DOHH2 (cell line): Measurements from ENCODE around the gene PYCR2.

Experiments
- H3F3A ChIP-seq: fragments of 200-600 bp; sonication (generic), shearing (Covaris generic); 2 replicates; pipeline ENCODE4 v1.6.0; 2016; ENCODE audit warnings: antibody characterized with exemption, mild to moderate bottlenecking; ENCODE audit not compliant: control insufficient read depth, insufficient read depth
- H3K27ac ChIP-seq: fragments of 200-600 bp; sonication (generic); 2 replicates; pipeline ENCODE4 v1.5.1; 2014; ENCODE audit warnings: low read depth, mild to moderate bottlenecking, low read length, moderate library complexity
- H3K27me3 ChIP-seq: fragments of 200-600 bp; sonication (generic); 2 replicates; pipeline ENCODE4 v1.6.1; 2014; ENCODE audit warnings: mild to moderate bottlenecking, low read length, mixed read lengths; ENCODE audit not compliant: control insufficient read depth
- H3K36me3 ChIP-seq: fragments of 200-600 bp; sonication (generic); 2 replicates; pipeline ENCODE4 v1.6.1; 2014; ENCODE audit warnings: mild to moderate bottlenecking, low read length, moderate library complexity, mixed read lengths; ENCODE audit not compliant: control insufficient read depth
- H3K4me1 ChIP-seq: fragments of 200-600 bp; sonication (generic); 2 replicates; pipeline ENCODE4 v1.6.1; 2014; ENCODE audit warnings: mild to moderate bottlenecking, low read length, mixed read lengths; ENCODE audit not compliant: control insufficient read depth
- H3K4me2 ChIP-seq: fragments of 200-600 bp; sonication (generic); 2 replicates; pipeline ENCODE4 v1.6.0; 2014; ENCODE audit warnings: mild to moderate bottlenecking, low read length, moderate library complexity
- H3K4me3 ChIP-seq: fragments of 200-600 bp; sonication (generic); 2 replicates; pipeline ENCODE4 v1.5.1; 2014; ENCODE audit warnings: mild to moderate bottlenecking, low read length, mixed read lengths
- H3K79me2 ChIP-seq: fragments of 200-600 bp; sonication (generic); 2 replicates; pipeline ENCODE4 v1.6.1; 2014; ENCODE audit warnings: mild to moderate bottlenecking, low read length, mixed read lengths; ENCODE audit not compliant: control insufficient read depth
- H3K9me2 ChIP-seq: fragments of 200-600 bp; sonication (generic); replicated peaks from 2 replicates; pipeline ENCODE4 v1.6.1; 2014; ENCODE audit warnings: mild to moderate bottlenecking, low read length, mixed read lengths; ENCODE audit not compliant: control insufficient read depth
- H3K9me3 ChIP-seq: fragments of 200-600 bp; sonication (generic); 2 replicates; pipeline ENCODE4 v1.6.1; 2014; ENCODE audit warnings: antibody characterized with exemption, low read length, mixed read lengths; ENCODE audit not compliant: control insufficient read depth, insufficient read depth
- H4K20me1 ChIP-seq: fragments of 200-600 bp; sonication (generic); 2 replicates; pipeline ENCODE4 v1.6.0; 2014; ENCODE audit warnings: low read depth, mild to moderate bottlenecking, antibody characterized with exemption, low read length, moderate library complexity; ENCODE audit not compliant: control insufficient read depth, insufficient read depth
- CTCF ChIP-seq: fragments of 200-600 bp; sonication (generic); IDR thresholded peaks from one replicate; pipeline ENCODE4 v1.5.1; 2014; ENCODE audit warnings: antibody characterized with exemption, mild to moderate bottlenecking, low read depth, low read length; ENCODE audit not compliant: poor library complexity, severe bottlenecking
- EZH2phosphoT487 ChIP-seq: fragments of 200-600 bp; sonication (generic); IDR thresholded peaks from 2 replicates; pipeline ENCODE4 v1.6.1; 2017; ENCODE audit warnings: borderline replicate concordance, mild to moderate bottlenecking, antibody characterized with exemption, low read length, moderate library complexity, mixed read lengths

PYCR2 gene

GRCh38 chr1:225906467-225906866 is 17.6 kb downstream of the PYCR2 start:
- TF ChIP-seq CTCF = no peak
- TF ChIP-seq EZH2phosphoT487 = no peak
- Histone ChIP-seq H3K4me2 (no peak overlapping the region), H3K4me1 (peaks cover 4% of the 10 kb centered on the region; the same call in 1 of the 2 replicates)

GRCh38 chr1:225903623-225904022 is 20.4 kb downstream of the PYCR2 start:
- no peaks in the 10 kb centered on the region for H3F3A ChIP-seq
- no peaks in the 10 kb centered on the region for H3K9me2 ChIP-seq
- H4K20me1 ChIP-seq = no peaks in the 10 kb centered on the region
- TF ChIP-seq EZH2phosphoT487 (no peak), CTCF (no peak)
- H3K4me2 ChIP-seq = no peak overlapping the region
- H3K27ac ChIP-seq = no peak overlapping the region
- no peaks in the 10 kb centered on the region for H3K79me2 ChIP-seq
- H3K4me1 ChIP-seq = no peaks in the 10 kb centered on the region
- H3K9me3 ChIP-seq = no peaks in the 10 kb centered on the region
- no peak overlapping the region for H3K4me3 ChIP-seq
- H3K27me3 ChIP-seq = no peaks in the 10 kb centered on the region
- no peaks in the 10 kb centered on the region for H3K36me3 ChIP-seq

More at GRCh38 chr1:225906467-225906866, 17.6 kb downstream of the PYCR2 start:
- H3K9me3 ChIP-seq = no peaks in the 10 kb centered on the region
- no peaks in the 10 kb centered on the region for H3K36me3 ChIP-seq
- no peaks in the 10 kb centered on the region for H3K27me3 ChIP-seq
- H3K79me2 ChIP-seq = no peaks in the 10 kb centered on the region
- no peaks in the 10 kb centered on the region for H3K9me2 ChIP-seq
- no peaks in the 10 kb centered on the region for H4K20me1 ChIP-seq
- no peak overlapping the region for H3K4me3 ChIP-seq
- H3K27ac ChIP-seq = no peak overlapping the region
- H3F3A ChIP-seq = no peaks in the 10 kb centered on the region

GRCh38 chr1:225899044-225899925 is 24.8 kb downstream of the PYCR2 start:
- H3K4me1 ChIP-seq = peaks cover 19% of the 10 kb centered on the region
- H3F3A ChIP-seq = no peaks in the 10 kb centered on the region
- H3K9me3 ChIP-seq = no peaks in the 10 kb centered on the region
- no peak overlapping the region for H3K4me2 ChIP-seq
- H3K9me2 ChIP-seq = no peaks in the 10 kb centered on the region
- TF ChIP-seq CTCF = no peak
- TF ChIP-seq EZH2phosphoT487 = no peak
- no peaks in the 10 kb centered on the region for H4K20me1 ChIP-seq
- H3K36me3 ChIP-seq = no peaks in the 10 kb centered on the region
- no peak overlapping the region for H3K27ac ChIP-seq
- H3K27me3 ChIP-seq = no peaks in the 10 kb centered on the region
- H3K4me3 ChIP-seq = no peak overlapping the region
- no peaks in the 10 kb centered on the region for H3K79me2 ChIP-seq
